Vagina (tissue), 2 donors: ENCODE data around the gene MRPL10.

Experiments used
- POLR2AphosphoS5 ChIP-seq, 2 donors: sonication (generic); formaldehyde crosslinking; IDR thresholded peaks; one replicate each; pipeline ENCODE4 v1.9.0; 2017; ENCODE audit warnings: antibody characterized with exemption in 2 of 2, mild to moderate bottlenecking in 2 of 2, low read depth in 1 of 2; ENCODE audit not compliant: insufficient read depth in 1 of 2
- TF ChIP-seq, protein P1 (sequence below), 3 experiments: fragments of 450-650 bp in 2 of 3; fragments of 200-600 bp in 1 of 3; sonication (generic) in 1 of 3; IDR thresholded peaks; one replicate each; pipeline ENCODE4 v1.5.1; 2017 to 2019; ENCODE audit warnings: antibody characterized with exemption in 3 of 3, mild to moderate bottlenecking in 2 of 3, moderate library complexity in 2 of 3

GRCh38 chr17:47843391-47843730, 12.0 kb upstream of the MRPL10 start:
- TF ChIP-seq, protein P1, sequence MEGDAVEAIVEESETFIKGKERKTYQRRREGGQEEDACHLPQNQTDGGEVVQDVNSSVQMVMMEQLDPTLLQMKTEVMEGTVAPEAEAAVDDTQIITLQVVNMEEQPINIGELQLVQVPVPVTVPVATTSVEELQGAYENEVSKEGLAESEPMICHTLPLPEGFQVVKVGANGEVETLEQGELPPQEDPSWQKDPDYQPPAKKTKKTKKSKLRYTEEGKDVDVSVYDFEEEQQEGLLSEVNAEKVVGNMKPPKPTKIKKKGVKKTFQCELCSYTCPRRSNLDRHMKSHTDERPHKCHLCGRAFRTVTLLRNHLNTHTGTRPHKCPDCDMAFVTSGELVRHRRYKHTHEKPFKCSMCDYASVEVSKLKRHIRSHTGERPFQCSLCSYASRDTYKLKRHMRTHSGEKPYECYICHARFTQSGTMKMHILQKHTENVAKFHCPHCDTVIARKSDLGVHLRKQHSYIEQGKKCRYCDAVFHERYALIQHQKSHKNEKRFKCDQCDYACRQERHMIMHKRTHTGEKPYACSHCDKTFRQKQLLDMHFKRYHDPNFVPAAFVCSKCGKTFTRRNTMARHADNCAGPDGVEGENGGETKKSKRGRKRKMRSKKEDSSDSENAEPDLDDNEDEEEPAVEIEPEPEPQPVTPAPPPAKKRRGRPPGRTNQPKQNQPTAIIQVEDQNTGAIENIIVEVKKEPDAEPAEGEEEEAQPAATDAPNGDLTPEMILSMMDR (IDR thresholded peaks at IDR 0.05): no peak
- TF ChIP-seq POLR2AphosphoS5 (IDR thresholded peaks at IDR 0.05; ENCODE audit: insufficient read depth in 1 of 2, low read depth in 1 of 2): no peak
